ENCODE results near the gene LCLAT1.
A peak's percentile ranks its signal among the peaks of the same experiment; 100 is the strongest.

The LCLAT1 gene

DNA sequence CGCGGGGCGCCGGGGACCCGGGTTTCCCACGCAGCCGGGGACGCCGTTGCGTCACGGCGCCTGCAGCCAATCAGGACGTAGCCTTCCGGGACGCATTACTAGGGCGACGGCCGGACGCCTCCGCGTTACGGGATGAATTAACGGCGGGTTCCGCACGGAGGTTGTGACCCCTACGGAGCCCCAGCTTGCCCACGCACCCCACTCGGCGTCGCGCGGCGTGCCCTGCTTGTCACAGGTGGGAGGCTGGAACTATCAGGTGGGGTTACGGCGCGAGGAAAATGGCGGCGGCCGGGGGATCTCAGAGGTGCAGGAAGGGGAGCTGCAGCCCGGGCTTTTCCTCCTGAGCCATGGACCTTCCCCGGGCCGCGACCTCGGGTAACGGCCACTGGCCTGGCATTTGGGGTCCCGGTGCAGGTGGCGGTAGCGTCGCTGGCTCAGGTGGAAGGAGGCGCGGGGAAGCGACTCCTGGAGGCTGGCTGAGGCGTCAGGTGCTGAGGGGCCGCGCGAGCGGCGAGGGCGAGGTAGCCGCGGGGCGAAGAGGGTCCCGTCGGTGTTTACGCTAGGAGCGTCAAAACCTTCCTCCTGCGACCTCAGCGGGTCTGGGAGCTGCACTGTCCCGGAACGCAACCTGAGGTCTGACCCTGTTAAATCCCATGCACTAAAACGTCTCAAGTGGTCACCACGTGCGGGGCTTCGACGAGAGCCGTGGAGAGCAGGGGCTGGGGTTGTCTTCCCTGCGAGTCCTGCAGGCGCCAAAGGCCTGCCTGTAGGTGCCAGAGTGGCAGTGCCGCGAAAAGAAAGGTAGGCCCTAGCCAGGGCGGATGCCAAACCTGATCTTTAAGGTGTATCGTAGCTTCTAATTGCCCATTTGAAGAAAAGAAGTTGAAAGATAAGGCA, at the start of gene LCLAT1:
Gene LCLAT1 (plus strand): TSS at position 98 of the 897 bp plus-strand sequence. CDS start 78,345 bp downstream, outside the sequence.
- DNase-seq (ENCODE audit: low read depth in 1 of 2, low spot score in 1 of 2), result peak; percentile 66 to 81

DNA sequence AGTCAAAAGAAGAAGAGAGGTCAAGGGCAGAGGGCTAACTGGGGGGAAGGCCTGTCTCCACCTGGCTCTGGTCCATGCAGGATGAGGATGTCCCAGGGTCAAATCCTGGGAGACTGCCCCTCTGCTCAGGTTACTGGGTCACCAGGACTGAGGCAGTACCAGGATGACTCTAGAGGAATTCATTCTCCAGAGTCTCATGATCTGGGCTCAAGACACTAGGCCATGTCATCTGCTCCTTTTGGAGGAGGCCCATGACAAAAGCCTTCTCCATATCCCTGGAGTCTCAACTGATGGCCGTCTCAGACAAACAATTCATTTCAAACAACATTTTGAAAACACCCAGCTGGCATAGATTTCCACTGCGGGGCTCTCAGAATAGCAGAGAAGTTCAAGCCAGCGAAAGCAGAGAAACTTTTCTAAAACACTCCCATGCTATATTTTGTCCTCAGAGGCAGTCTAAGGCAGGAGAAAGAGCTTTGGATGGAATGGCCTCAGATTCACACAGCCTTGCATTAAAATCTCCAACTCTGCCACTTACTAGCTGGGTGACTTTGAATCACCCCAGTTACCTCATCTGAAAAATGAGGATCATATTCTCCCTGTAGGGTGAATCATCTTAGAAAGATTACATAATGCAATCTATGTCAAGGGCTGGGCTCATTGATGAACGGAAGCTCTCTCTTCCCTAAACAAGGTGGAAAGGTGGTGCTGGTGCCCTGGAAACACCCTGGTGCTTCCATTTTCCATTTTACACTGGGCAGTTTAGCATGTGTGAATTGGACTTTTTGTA, 48.8 kb upstream of the LCLAT1 start:
- no peak for DNase-seq (ENCODE audit: low read depth in 1 of 2, low spot score in 1 of 2)

- no peak for DNase-seq (ENCODE audit: low read depth in 1 of 2, low spot score in 1 of 2)
Measured at GRCh38 chr2:30400151-30400954, 46.7 kb upstream of the LCLAT1 start.

- DNase-seq (ENCODE audit: low read depth in 1 of 2, low spot score in 1 of 2), result no peak
Measured at GRCh38 chr2:30402441-30403182, 44.4 kb upstream of the LCLAT1 start.

GRCh38 chr2:30403592-30404312, 43.3 kb upstream of the LCLAT1 start:
- DNase-seq (ENCODE audit: low read depth in 1 of 2, low spot score in 1 of 2), result no peak

- DNase-seq (ENCODE audit: low read depth in 1 of 2, low spot score in 1 of 2), result no peak
Measured at GRCh38 chr2:30404319-30405259, 42.5 kb upstream of the LCLAT1 start.

DNA sequence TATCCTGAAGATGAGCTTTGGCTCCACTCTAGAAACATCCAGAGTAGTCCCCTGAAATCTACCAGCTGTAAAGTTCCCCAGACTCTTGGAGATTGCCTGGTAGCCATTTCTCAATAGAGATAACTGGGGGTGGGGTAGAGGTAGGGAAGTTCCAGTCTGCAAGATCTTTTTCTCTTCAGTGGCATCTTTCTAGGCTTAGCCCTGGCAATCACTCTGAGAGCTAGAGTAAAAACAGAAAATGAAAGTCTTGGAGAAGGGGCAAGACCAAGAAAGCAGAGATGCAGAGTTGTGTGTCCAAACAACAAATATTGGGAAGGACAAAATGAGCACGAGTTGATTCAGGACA, 41.8 kb upstream of the LCLAT1 start:
- DNase-seq (ENCODE audit: low read depth in 1 of 2, low spot score in 1 of 2), result no peak

GRCh38 chr2:30406853-30407252, 40.2 kb upstream of the LCLAT1 start:
- no peak for DNase-seq (ENCODE audit: low read depth in 1 of 2, low spot score in 1 of 2)

GRCh38 chr2:30408961-30409387, 38.1 kb upstream of the LCLAT1 start:
- no peak for DNase-seq (ENCODE audit: low read depth in 1 of 2, low spot score in 1 of 2)

DNA sequence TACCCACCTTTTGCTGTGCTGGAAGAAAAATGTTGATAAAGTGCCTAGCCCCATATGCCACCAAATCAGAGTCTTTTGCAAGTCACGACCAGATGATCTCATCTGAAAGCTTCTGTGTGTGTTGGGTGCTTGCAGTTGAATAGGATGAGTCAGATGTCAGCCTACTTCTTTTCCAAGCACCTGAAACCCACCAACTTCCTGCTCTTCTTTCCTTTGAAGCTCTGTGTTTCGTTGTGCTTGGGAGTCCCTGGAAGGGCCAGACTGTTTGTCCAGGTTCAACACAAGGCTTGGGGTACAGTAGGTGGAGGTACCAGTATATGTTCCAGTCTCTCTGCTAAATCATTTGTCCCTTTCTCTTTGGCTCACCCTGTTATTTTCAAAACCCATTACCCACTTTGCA, 36.8 kb upstream of the LCLAT1 start:
- no peak for DNase-seq (ENCODE audit: low read depth in 1 of 2, low spot score in 1 of 2)

GRCh38 chr2:30412047-30412683, 34.9 kb upstream of the LCLAT1 start:
- no peak for DNase-seq (ENCODE audit: low read depth in 1 of 2, low spot score in 1 of 2)

DNA sequence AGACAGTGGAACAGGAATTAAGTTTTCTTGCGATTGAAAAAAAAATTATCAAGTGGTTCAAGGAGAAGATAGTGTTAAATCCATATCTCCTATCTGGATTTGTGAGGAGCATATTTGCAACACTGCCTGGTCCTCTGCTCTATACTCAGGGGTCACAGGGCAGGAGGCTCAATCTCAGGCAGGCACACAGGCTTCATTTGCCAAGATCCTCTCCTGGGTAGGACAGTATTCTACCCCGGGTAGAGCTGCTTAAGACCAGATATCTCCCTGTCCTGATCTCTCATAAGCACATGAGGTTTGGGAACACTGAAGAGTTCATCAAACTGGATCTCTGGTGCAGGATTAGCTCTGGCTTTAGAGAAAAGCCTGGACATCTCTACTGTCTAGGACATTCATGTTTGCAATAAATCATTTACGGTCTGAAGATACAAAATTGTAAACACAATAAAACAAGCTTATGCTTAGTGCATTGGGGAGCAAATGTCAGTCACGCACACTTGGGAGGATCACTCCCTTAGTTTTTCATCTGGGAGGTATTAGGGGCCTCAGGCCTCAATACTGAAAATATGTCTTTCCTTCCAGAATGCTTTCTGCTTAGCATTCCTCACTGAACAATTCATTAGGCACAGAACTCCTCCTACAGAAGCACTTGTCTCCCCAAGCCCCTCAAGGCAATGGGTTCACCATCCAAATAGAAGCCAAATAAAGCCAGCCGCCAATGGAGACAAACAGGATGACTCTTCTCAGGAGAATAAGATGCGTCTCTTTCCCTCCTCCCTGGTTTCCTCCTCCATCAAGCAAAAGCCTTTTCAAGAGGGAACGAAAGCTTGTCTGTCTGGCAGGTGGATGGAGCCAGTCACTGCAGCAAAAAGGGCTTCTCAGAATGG, 34.1 kb upstream of the LCLAT1 start:
- no peak for DNase-seq (ENCODE audit: low read depth in 1 of 2, low spot score in 1 of 2)

GRCh38 chr2:30414961-30415360, 32.1 kb upstream of the LCLAT1 start:
- no peak for DNase-seq (ENCODE audit: low read depth in 1 of 2, low spot score in 1 of 2)

DNA sequence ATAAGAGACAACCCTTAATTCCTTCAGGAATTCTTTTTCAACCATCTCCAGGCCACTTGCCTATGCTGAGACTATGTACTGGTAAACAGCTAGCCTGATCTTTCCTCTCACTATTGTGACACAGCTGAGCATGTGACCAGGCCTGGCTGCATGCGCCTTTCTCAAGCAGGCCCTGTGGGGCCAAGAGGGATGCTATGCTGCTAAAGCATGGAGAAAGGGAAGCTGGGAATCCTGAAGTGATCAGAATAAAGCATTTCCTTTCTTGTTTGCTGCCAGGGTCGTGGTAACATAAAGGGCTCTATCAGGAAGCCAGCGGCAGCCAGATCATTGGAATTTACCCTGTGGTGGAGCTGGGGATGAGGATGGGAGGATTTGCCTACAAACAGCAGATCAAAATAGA, 29.8 kb upstream of the LCLAT1 start:
- no peak for DNase-seq (ENCODE audit: low read depth in 1 of 2, low spot score in 1 of 2)

DNA sequence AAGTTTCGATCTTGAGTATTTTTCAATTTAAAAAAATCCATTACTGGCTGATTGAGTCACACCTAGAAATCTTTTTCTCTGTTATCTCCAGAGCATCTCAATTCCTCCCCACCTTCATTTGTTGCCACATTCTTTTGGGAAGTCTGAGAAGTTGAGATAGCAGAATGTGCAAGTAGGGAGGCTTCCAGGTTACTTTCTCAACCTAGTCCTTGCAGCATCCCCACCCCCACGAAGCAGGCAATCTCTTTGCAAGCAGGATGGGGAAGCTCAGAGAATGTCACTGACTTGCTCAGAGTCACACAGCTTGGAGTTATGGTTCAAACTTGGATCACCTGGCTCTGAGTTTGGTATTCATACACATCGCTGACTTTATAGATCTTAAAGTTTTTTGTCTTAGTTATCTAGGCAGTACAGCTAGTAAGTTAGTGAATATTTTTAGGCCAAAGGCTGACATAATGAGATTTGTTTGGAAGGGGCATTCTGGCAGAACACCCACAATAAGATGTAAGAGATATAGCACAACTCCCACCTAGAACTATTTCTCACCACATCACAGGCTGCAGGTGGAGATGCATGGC, 25.9 kb upstream of the LCLAT1 start:
- DNase-seq (ENCODE audit: low read depth in 1 of 2, low spot score in 1 of 2), result no peak

- DNase-seq (ENCODE audit: low read depth in 1 of 2, low spot score in 1 of 2), result peak in 1 of 2 donors; percentile 12
Measured at GRCh38 chr2:30421604-30422443, 25.2 kb upstream of the LCLAT1 start.

Measured in stimulated activated CD4-positive, alpha-beta T cell treated with anti-CD3 and anti-CD28 coated beads, Interleukin-15, amount 100 ng/mL, for 1 hour (primary cell).